ENCODE results near the gene HIVEP3.

HIVEP3 gene

DNA sequence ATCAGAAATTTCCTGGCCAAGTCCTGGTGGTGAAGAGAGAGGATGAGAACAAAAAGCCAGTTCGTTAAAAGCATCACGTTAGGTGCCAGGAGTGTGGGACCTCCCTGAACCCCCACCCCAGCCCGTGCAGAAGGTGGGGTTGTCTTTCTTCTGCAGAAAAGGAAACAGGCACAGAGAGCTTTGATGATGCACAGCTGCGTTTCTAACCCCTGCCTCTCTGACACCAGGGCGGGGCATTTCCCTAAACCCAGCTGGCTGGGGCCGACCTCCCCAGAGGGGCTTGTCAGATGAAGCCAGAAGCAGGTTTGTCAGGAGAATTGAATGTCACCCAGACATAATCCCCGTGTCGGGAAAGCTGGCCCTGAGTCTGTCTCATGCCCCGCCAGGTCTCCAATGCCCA, 244.9 kb downstream of the HIVEP3 start (continued):
- TF ChIP-seq, protein P1, sequence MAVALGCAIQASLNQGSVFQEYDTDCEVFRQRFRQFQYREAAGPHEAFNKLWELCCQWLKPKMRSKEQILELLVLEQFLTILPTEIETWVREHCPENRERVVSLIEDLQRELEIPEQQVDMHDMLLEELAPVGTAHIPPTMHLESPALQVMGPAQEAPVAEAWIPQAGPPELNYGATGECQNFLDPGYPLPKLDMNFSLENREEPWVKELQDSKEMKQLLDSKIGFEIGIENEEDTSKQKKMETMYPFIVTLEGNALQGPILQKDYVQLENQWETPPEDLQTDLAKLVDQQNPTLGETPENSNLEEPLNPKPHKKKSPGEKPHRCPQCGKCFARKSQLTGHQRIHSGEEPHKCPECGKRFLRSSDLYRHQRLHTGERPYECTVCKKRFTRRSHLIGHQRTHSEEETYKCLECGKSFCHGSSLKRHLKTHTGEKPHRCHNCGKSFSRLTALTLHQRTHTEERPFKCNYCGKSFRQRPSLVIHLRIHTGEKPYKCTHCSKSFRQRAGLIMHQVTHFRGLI (tag by site-specific recombination; IDR thresholded peaks at IDR 0.05), result no peak
- TF ChIP-seq ZBTB17 (tag by site-specific recombination; IDR thresholded peaks at IDR 0.05), result no peak
- no peak for TF ChIP-seq SCRT1 (tag by site-specific recombination; IDR thresholded peaks at IDR 0.05; ENCODE audit: borderline replicate concordance)
- no peak for TF ChIP-seq ZNF426 (tag by site-specific recombination; IDR thresholded peaks at IDR 0.05)
- TF ChIP-seq WT1 (tag by site-specific recombination; IDR thresholded peaks at IDR 0.05), result no peak
- TF ChIP-seq RBAK (tag by site-specific recombination; IDR thresholded peaks at IDR 0.05), result no peak
- no peak for TF ChIP-seq ZSCAN16 (tag by site-specific recombination; IDR thresholded peaks at IDR 0.05)
- TF ChIP-seq, protein P2, sequence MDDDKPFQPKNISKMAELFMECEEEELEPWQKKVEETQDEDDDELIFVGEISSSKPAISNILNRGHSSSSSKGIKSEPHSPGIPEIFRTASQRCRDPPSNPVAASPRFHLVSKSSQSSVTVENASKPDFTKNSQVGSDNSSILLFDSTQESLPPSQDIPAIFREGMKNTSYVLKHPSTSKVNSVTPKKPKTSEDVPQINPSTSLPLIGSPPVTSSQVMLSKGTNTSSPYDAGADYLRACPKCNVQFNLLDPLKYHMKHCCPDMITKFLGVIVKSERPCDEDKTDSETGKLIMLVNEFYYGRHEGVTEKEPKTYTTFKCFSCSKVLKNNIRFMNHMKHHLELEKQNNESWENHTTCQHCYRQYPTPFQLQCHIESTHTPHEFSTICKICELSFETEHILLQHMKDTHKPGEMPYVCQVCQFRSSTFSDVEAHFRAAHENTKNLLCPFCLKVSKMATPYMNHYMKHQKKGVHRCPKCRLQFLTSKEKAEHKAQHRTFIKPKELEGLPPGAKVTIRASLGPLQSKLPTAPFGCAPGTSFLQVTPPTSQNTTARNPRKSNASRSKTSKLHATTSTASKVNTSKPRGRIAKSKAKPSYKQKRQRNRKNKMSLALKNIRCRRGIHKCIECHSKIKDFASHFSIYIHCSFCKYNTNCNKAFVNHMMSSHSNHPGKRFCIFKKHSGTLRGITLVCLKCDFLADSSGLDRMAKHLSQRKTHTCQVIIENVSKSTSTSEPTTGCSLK (tag by site-specific recombination; IDR thresholded peaks at IDR 0.05), result no peak

DNA sequence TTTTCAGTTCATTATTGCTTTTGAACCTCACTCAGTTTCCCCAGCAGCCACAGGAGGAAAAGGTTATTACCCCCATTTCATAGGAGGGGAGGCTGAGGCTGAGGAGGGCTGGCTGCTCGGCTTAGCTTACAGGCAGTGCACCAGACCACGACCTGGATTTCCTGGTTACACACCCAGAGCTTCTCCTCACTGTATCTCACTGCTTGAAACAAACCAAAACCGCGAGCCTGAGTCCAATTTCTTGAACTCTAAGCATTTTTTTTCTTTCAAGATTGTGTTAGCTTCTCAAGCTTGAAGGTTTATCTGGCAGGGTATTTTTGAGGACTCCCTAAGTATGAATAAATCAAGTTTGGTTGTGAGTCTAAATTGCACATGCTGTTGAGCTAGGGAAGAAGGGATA, 245.3 kb downstream of the HIVEP3 start:
- Histone ChIP-seq H3K9me3 (ENCODE audit: control insufficient read depth, insufficient read depth, low read depth, low read length) (no peaks in the 10 kb centered on the region), H3K27ac (ENCODE audit: extremely low read depth, low read depth, low read length) (no peak overlapping the region), H3K4me3 (ENCODE audit: low read depth, low read length) (no peak overlapping the region), H3K36me3 (ENCODE audit: control insufficient read depth in 2 of 2, insufficient read depth in 1 of 2, low read length in 2 of 2) (no peaks in the 10 kb centered on the region), H3K4me1 (ENCODE audit: control insufficient read depth, insufficient read depth, low read length) (no peaks in the 10 kb centered on the region)
- ChIA-PET POLR2A (interaction anchor here (1.1 kb wide), 1 partner anchor 36 kb away, joined by 3 read pairs; no protein-coding TSS in a partner anchor), CTCF (interaction anchor here (0.6 to 1.4 kb wide), 4 partner anchors 10 to 401 kb away, joined by 3 to 5 read pairs (median 3); no protein-coding TSS in a partner anchor)
- TF ChIP-seq, protein P3, sequence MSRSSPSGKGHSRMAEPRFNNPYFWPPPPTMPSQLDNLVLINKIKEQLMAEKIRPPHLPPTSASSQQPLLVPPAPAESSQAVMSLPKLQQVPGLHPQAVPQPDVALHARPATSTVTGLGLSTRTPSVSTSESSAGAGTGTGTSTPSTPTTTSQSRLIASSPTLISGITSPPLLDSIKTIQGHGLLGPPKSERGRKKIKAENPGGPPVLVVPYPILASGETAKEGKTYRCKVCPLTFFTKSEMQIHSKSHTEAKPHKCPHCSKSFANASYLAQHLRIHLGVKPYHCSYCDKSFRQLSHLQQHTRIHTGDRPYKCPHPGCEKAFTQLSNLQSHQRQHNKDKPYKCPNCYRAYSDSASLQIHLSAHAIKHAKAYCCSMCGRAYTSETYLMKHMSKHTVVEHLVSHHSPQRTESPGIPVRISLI (tag by site-specific recombination; IDR thresholded peaks at IDR 0.05), result no peak
- TF ChIP-seq ZNF169 (tag by site-specific recombination; IDR thresholded peaks at IDR 0.05) (no peak), ZNF548 (tag by site-specific recombination; IDR thresholded peaks at IDR 0.05) (no peak), ZNF121 (tag by site-specific recombination; IDR thresholded peaks at IDR 0.05) (no peak), ZSCAN30 (tag by site-specific recombination; IDR thresholded peaks at IDR 0.05) (no peak), ZNF510 (tag by site-specific recombination; IDR thresholded peaks at IDR 0.05; ENCODE audit: insufficient replicate concordance) (no peak), KLF8 (tag by site-specific recombination; IDR thresholded peaks at IDR 0.05) (no peak), ZNF223 (tag by site-specific recombination; IDR thresholded peaks at IDR 0.05) (no peak), ZBTB1 (tag by site-specific recombination; IDR thresholded peaks at IDR 0.05) (no peak)
- TF ChIP-seq, protein P4, sequence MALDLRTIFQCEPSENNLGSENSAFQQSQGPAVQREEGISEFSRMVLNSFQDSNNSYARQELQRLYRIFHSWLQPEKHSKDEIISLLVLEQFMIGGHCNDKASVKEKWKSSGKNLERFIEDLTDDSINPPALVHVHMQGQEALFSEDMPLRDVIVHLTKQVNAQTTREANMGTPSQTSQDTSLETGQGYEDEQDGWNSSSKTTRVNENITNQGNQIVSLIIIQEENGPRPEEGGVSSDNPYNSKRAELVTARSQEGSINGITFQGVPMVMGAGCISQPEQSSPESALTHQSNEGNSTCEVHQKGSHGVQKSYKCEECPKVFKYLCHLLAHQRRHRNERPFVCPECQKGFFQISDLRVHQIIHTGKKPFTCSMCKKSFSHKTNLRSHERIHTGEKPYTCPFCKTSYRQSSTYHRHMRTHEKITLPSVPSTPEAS (tag by site-specific recombination; IDR thresholded peaks at IDR 0.05), result no peak
- TF ChIP-seq, protein P5, sequence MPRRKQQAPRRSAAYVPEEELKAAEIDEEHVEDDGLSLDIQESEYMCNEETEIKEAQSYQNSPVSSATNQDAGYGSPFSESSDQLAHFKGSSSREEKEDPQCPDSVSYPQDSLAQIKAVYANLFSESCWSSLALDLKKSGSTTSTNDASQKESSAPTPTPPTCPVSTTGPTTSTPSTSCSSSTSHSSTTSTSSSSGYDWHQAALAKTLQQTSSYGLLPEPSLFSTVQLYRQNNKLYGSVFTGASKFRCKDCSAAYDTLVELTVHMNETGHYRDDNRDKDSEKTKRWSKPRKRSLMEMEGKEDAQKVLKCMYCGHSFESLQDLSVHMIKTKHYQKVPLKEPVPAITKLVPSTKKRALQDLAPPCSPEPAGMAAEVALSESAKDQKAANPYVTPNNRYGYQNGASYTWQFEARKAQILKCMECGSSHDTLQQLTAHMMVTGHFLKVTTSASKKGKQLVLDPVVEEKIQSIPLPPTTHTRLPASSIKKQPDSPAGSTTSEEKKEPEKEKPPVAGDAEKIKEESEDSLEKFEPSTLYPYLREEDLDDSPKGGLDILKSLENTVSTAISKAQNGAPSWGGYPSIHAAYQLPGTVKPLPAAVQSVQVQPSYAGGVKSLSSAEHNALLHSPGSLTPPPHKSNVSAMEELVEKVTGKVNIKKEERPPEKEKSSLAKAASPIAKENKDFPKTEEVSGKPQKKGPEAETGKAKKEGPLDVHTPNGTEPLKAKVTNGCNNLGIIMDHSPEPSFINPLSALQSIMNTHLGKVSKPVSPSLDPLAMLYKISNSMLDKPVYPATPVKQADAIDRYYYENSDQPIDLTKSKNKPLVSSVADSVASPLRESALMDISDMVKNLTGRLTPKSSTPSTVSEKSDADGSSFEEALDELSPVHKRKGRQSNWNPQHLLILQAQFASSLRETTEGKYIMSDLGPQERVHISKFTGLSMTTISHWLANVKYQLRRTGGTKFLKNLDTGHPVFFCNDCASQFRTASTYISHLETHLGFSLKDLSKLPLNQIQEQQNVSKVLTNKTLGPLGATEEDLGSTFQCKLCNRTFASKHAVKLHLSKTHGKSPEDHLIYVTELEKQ (tag by site-specific recombination; IDR thresholded peaks at IDR 0.05; ENCODE audit: borderline replicate concordance), result no peak
- TF ChIP-seq, protein P6, sequence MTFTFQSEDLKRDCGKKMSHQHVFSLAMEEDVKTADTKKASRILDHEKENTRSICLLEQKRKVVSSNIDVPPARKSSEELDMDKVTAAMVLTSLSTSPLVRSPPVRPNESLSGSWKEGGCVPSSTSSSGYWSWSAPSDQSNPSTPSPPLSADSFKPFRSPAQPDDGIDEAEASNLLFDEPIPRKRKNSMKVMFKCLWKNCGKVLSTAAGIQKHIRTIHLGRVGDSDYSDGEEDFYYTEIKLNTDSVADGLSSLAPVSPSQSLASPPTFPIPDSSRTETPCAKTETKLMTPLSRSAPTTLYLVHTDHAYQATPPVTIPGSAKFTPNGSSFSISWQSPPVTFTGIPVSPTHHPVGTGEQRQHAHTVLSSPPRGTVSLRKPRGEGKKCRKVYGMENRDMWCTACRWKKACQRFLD (tag by site-specific recombination; IDR thresholded peaks at IDR 0.05), result no peak

Measured in HEK293 (cell line).